CD4-positive, alpha-beta T cell treated with Interleukin-6 for 4 hours (primary cell): ENCODE results near the gene EXOG.
"Not testable (repeated sequence)": the region's sequence is repeated elsewhere in the genome, so short reads cannot be mapped to it uniquely, and the experiment has no call there.

Experiments used
- DNase-seq: peaks from one replicate; pipeline ENCODE4 v3.0.0-alpha.2; 2020; ENCODE audit warnings: mixed read lengths

EXOG gene

DNA sequence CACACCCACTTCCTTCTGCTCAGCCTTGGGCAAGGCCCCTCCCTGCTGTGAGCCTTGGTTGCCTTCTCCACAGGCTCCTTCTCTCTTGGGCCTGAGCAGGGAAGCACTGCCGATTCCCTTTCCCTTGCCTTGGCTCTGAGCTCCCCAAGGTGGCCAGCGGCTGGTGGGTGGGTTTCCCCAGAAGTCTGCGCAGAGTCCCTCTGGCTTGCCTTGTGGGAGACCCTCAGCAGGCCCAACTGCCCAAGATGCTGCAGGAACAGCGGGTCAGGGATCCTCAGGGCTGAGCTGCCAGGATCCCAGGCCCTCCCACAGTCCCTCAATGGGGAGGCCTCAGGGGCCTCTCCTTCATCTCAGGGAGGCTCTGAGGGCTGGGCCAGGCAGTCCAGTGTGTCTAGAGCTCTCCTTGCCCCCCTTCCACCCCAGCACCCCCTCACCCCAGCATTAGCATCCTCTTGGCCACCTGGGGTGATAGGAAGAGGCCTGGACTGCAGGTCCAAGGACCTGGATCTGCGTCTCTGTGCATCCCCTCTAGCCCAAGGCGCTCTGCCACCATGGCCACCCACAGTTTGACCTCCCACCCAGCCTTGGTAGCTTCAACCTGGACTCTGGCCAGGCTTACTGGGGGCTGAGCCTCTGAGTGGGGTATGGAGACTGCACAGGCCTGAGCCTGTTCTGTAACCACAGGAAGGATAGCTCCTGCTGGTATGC, 68.6 kb downstream of the EXOG start:
- no peak for DNase-seq

DNA sequence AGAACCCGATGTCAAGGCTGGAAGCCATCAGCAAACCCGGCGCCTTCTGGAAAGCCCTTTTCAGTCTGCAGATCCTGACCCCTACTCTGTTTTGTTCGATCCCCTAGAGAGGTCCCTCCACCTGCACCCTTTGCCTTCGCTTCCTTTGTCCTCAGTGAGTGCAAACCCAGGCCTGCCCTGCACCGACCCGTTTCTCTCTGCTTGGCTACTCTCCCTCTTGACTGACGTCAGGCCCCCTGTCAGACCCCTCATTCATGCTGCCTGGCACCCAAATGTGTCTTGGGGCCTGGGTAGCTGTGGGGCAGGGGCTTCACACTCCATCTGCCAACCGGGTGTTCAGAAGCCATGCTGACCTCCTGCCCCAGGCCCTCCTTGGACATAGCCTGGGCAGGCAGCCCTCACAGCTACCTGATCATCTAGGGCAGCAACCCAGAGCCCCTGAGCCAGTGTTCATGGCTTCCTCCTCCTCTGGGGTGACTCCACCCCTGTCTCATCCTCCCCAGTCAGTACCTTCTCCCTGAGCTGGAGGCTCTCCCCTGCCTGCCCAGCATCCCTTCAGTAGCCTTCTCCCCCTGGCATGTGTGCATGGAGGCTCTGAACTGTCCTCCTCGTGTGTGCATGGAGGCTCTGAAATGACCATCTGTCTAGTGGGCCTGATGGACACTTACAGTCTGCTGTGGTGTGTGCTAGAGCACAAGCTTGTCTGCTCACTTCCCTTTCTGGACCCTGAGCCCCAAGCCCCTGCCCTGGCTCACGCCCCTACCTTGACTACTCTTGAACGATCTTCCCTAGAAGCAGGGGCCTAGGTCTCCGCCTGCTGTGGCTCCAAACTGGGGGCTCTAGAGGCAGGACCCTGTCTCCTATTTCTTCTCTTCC, 69.4 kb downstream of the EXOG start:
- no peak for DNase-seq

DNA sequence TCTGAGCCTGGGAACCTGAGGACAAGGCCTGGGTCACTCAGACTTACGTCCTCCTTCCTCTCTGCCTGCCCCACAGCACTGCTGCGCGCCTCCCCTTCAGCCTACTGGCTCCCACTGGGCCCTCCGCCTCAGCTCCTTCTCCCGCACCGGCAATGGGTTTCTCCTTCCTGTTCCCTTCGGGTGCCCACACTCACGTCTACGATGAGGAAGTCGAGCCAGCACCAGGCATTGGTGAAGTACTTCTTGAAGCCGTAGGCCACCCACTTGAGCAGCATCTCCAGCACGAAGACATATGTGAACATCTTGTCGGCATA, 70.0 kb downstream of the EXOG start:
- DNase-seq = no peak

DNA sequence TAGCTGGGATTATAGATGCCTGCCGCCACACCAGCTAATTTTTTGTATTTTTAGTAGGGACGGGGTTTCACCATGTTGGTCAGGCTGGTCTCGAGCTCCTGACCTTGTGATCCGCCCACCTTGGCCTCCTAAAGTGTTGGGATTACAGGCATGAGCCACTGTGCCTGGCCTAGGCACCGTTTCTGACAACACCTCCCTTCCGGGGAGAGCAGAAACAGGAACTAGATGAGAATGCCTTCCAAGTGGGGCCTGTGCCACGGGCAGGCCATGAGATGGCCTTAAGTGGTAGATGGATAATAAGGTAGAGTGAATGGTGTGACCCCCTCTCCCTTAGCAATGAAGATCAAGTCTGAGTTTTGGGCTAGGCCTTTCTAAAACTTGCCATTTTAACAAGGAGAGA, 70.7 kb downstream of the EXOG start:
- not testable (repeated sequence) for DNase-seq

DNA sequence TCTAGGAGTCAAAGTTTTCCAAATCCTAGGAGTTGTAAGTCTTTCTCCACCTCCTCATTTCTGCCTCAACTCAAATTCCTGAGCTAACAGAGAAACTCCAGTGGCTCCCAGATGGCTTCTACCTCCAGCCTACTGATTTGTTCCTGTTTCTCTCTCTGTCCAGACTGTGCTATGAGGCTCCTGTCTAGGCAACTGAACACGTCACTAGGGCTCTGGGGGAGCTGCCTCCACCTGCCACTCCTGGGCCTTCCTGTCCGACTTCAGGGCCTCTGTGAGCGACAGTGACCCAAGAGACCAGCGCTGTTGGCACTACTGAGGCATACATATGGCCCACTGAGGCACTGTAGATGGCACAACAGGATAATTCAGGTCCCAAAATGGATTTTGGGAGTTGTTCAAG, 71.4 kb downstream of the EXOG start:
- DNase-seq = no peak

DNA sequence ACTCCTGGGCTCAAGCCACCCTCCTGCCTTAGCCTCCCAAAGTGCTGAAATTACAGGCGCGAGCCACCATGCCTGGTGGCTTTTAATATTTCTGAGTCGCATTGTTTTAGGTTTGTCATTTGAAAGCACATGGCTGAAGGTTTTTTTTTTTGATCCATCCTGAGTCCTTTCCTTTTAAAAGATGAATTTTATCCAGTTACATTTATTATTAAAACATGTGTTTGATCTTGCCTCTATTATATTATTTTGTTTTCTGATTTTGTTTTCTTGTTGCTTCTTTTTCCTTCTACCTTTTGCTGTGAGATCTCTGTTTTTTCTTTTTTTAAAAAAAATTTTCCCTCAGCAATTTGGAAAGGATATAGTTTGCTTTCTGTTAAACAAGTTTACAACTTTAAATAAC, 77.0 kb downstream of the EXOG start:
- no peak for DNase-seq

DNA sequence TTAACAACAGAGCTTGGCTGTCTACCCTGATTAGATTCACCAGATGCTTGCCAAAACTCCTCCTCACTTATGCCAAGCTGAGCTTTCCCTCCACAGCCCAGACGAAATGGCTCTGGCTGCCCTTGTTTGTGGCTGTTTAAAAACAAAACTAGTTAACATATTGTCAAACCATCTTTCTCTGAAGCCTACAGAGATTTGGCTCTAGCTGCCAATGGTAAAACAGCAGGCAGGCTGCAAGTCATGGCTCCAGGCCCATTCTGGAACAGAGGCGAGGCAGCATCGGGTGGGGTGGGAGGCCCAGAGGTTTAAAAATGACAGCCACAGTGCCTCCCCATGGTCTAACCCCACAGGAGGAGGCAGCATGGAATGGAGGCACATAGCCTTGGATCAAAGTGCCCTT, 77.4 kb downstream of the EXOG start:
- no peak for DNase-seq

DNA sequence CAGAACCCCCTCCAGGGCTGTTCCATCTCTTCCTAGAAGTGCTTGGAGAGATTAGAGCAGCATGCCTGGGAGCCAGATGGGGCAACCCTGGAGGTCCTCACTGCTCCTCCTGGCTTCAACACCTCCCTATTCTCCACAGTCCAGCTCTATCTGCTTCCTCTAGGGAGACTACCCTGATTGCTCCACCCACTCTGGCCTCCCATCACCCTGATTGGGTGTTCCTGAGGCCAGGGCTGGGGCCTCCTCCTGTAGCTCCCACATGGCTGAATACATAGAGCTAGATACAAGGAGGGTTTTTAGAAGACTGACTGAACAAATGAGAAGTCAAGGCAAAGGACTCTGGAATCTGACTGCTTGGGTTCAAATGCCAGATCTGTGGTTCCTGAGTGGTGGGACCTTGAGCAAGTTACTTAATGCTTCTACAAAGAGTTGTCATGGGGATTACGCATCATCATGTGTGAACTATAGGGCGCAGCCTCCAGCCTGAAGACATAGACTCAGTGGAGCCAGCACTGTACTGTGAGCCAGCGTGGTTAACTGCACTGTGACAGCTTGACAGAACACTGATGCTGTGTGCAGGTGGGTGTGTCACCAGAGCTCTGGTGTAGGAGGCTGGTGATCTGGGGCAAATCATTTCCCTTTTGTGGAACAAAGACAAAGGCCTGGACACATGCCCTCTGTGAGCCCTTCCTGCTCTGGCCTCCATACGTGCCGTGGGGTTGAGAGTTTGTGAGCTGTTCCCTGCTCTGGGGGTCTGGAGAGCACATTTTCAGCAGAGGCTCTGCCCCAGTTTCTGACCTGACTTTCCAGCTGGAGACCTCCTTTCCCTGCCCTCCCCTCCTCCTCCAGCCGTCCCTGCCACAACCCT, 78.5 kb downstream of the EXOG start:
- no peak for DNase-seq

DNA sequence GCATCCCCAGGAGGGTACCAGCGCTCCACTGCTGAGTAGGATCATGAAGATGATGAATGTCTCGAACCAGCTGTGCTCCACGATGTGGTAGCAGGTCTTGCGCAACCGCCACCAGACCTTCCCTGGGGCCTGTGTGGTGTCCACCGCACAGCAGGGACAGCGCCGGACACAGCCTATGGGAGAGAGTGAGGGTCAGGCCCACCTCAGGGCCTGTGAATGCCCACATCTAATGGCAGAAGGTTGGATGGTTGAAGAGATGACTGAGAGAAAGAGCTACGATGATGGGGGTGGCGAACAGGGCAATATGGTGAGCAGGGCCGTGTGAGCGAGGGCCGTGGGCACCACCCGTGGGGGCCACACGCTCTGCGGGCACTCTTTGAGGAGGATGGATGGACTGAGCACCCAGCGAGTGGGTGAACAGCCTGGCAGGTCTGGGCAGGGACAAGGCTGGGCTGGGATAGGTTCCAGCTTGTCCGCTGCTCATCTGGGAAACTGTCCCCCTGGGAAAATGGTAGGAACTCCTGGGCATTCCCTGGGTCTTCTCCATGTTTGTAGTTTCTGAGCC, 79.2 kb downstream of the EXOG start:
- no peak for DNase-seq
